ENCODE measurements around the gene ABHD11. TPM values are rescaled to one million over a fixed set of nuclear protein-coding genes. Genes with fewer than 3 reads are reported as not detected.

ABHD11 gene
- total and polyA plus RNA-seq, 4 donors: 22.2 to 52.9 (median 40.3) TPM

DNA sequence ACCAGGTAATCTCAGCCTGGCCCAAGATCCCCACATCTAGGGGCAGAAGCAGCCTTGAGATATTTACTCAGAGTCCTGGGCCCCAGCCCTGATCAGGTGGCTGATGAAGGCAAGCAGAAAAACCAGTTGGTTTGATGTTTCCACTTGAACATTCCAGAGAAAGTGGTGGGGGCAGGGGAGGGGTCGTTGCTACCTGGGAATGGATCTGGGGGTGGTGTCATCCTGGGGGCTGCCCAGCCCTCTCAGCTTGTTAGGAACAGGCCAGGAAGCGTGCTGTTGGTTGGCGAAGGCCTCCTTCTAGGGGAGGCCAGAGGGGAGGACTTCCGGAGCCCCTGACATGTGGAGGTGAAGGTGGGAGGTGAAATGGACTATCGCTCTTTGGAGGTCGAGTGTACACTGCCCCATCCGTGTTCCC is 3.7 kb upstream of the ABHD11 start:
- Histone ChIP-seq H3K4me1 (ENCODE audit: control insufficient read depth in 5 of 5, insufficient read depth in 5 of 5, low read length in 5 of 5) (peaks cover 0 to 11% (median 3%) of the 10 kb centered on the region in 5 donors), H3K9me3 (ENCODE audit: control insufficient read depth in 4 of 4, insufficient read depth in 3 of 4, low read length in 3 of 4) (no peaks in the 10 kb centered on the region), H3K27ac (ENCODE audit: low read depth in 1 of 2, low read length in 1 of 2) (peak overlapping the region in 1 of 2 donors; percentile 87), H3K4me3 (no peak overlapping the region), H3K36me3 (ENCODE audit: control insufficient read depth in 4 of 4, insufficient read depth in 4 of 4, low read length in 4 of 4) (peaks cover 0 to 2% (median under 1%) of the 10 kb centered on the region in 4 donors), H3K27me3 (ENCODE audit: control insufficient read depth in 3 of 3, insufficient read depth in 3 of 3, low read length in 2 of 3) (peaks cover 0 to 4% (median 0%) of the 10 kb centered on the region in 3 donors), H3K9ac (ENCODE audit: insufficient read depth in 1 of 2, low read length in 2 of 2) (peak overlapping the region; percentile 3 to 90)
- 45 to 62% methylated on average over 7 of the region's 7 CpGs for WGBS, 2 donors
- DNase-seq (peak; percentile 74 to 87 (median 84)), ATAC-seq (ENCODE audit: insufficient read depth, low FRiP score) (no peak)
- TF ChIP-seq CTCF (IDR thresholded peaks at IDR 0.05; ENCODE audit: control extremely low read depth, extremely low read depth): no peak

DNA sequence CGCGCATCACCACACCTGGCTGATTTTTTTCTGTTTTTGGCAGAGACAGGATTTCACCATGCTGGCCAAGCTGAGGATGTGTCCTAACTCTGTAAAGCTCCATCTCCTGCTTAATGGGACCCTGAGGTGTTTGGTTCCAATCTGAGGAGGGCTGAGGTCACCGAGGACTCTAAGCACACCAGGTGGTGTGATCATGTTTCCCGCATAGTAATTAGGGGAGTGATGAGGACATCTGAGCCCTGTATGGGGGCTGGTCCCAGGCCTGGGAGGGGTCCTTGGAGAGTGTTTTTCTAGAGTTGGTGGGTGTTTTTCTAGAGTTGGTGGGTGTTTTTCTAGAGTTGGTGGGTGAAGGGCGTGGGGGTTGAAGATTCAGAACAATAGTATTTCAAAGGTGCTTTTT is 3.0 kb upstream of the ABHD11 start:
- no peak for DNase-seq
- Histone ChIP-seq H3K4me1 (ENCODE audit: control insufficient read depth in 5 of 5, insufficient read depth in 5 of 5, low read length in 5 of 5) (peaks cover 0 to 11% (median 3%) of the 10 kb centered on the region in 5 donors), H3K36me3 (ENCODE audit: control insufficient read depth in 4 of 4, insufficient read depth in 4 of 4, low read length in 4 of 4) (peaks cover 0 to 9% (median 3%) of the 10 kb centered on the region in 4 donors), H3K9me3 (ENCODE audit: control insufficient read depth in 4 of 4, insufficient read depth in 3 of 4, low read length in 3 of 4) (no peaks in the 10 kb centered on the region), H3K9ac (ENCODE audit: insufficient read depth in 1 of 2, low read length in 2 of 2) (peak overlapping the region in 1 of 2 donors; percentile 49), H3K27ac (ENCODE audit: low read depth in 1 of 2, low read length in 1 of 2) (peak overlapping the region in 1 of 2 donors; percentile 55), H3K4me3 (no peak overlapping the region), H3K27me3 (ENCODE audit: control insufficient read depth in 3 of 3, insufficient read depth in 3 of 3, low read length in 2 of 3) (peaks cover 0 to 4% (median 0%) of the 10 kb centered on the region in 3 donors)
- 82 to 92% methylated on average over 5 of the region's 5 CpGs for WGBS, 2 donors
- TF ChIP-seq CTCF (IDR thresholded peaks at IDR 0.05; ENCODE audit: control extremely low read depth, extremely low read depth): no peak
- no peak for ATAC-seq (ENCODE audit: insufficient read depth, low FRiP score)

- WGBS, 2 donors: 79 to 83% methylated on average over 5 of the region's 5 CpGs
Observed at GRCh38 chr7:73740771-73741170, 2.2 kb upstream of the ABHD11 start.

More at GRCh38 chr7:73740771-73741170, 2.2 kb upstream of the ABHD11 start:
- DNase-seq (no peak), ATAC-seq (ENCODE audit: insufficient read depth, low FRiP score) (no peak)
- Histone ChIP-seq H3K27ac (ENCODE audit: low read depth in 1 of 2, low read length in 1 of 2) (peak overlapping the region in 1 of 2 donors; percentile 71), H3K4me3 (no peak overlapping the region), H3K9ac (ENCODE audit: insufficient read depth in 1 of 2, low read length in 2 of 2) (no peak overlapping the region), H3K27me3 (ENCODE audit: control insufficient read depth in 3 of 3, insufficient read depth in 3 of 3, low read length in 2 of 3) (peaks cover 0 to 4% (median 0%) of the 10 kb centered on the region in 3 donors), H3K4me1 (ENCODE audit: control insufficient read depth in 5 of 5, insufficient read depth in 5 of 5, low read length in 5 of 5) (peaks cover 0 to 9% (median 0%) of the 10 kb centered on the region in 5 donors), H3K36me3 (ENCODE audit: control insufficient read depth in 4 of 4, insufficient read depth in 4 of 4, low read length in 4 of 4) (peaks cover 0 to 11% (median 5%) of the 10 kb centered on the region in 4 donors), H3K9me3 (ENCODE audit: control insufficient read depth in 4 of 4, insufficient read depth in 3 of 4, low read length in 3 of 4) (no peaks in the 10 kb centered on the region)
- TF ChIP-seq CTCF (IDR thresholded peaks at IDR 0.05; ENCODE audit: control extremely low read depth, extremely low read depth): no peak

All from lung (tissue), 12 donors.